GM19452 (cell line): ENCODE results near the gene SYNPO2.

Experiments
- ATAC-seq: cut with Tn5 transposase; IDR thresholded peaks from one replicate; pipeline ENCODE4 v1.9.1; 2021; ENCODE audit not compliant: unreplicated experiment

The SYNPO2 gene

GRCh38 chr4:118931786-118932185 lies 43.1 kb downstream of the SYNPO2 start:
- no peak for ATAC-seq

- ATAC-seq, result no peak
Measured at GRCh38 chr4:118935819-118936218, 47.2 kb downstream of the SYNPO2 start.

- no peak for ATAC-seq
Measured at GRCh38 chr4:118936406-118936805, 47.8 kb downstream of the SYNPO2 start.

- ATAC-seq, result no peak
Measured at GRCh38 chr4:118939169-118939783, 50.6 kb downstream of the SYNPO2 start.

GRCh38 chr4:118941149-118941548 lies 52.5 kb downstream of the SYNPO2 start:
- no peak for ATAC-seq

GRCh38 chr4:118941799-118942198 lies 53.1 kb downstream of the SYNPO2 start:
- ATAC-seq, result no peak

- ATAC-seq, result no peak
Measured at GRCh38 chr4:118942465-118942864, 53.8 kb downstream of the SYNPO2 start.

- ATAC-seq, result no peak
Measured at GRCh38 chr4:118947095-118947494, 58.4 kb downstream of the SYNPO2 start.

GRCh38 chr4:118948545-118949144 lies 60.0 kb downstream of the SYNPO2 start:
- no peak for ATAC-seq

GRCh38 chr4:118950224-118950623 lies 61.6 kb downstream of the SYNPO2 start:
- no peak for ATAC-seq

- ATAC-seq, result no peak
Measured at GRCh38 chr4:118950929-118951570, 62.4 kb downstream of the SYNPO2 start.

- no peak for ATAC-seq
Measured at GRCh38 chr4:118953276-118953675, 64.6 kb downstream of the SYNPO2 start.

GRCh38 chr4:118954246-118954645 lies 65.6 kb downstream of the SYNPO2 start:
- no peak for ATAC-seq

GRCh38 chr4:118955515-118955914 lies 66.9 kb downstream of the SYNPO2 start:
- ATAC-seq, result no peak

GRCh38 chr4:118957722-118958445 lies 69.2 kb downstream of the SYNPO2 start:
- ATAC-seq, result no peak

GRCh38 chr4:118962540-118962939 lies 73.9 kb downstream of the SYNPO2 start:
- ATAC-seq, result no peak

- ATAC-seq, result no peak
Measured at GRCh38 chr4:118964891-118965411, 76.3 kb downstream of the SYNPO2 start.

- ATAC-seq, result no peak
Measured at GRCh38 chr4:118967393-118967792, 78.7 kb downstream of the SYNPO2 start.

GRCh38 chr4:118968005-118968404 lies 79.4 kb downstream of the SYNPO2 start:
- ATAC-seq, result peak; percentile 100

GRCh38 chr4:118968813-118969212 lies 80.2 kb downstream of the SYNPO2 start:
- no peak for ATAC-seq

- ATAC-seq, result no peak
Measured at GRCh38 chr4:118969359-118969758, 80.7 kb downstream of the SYNPO2 start.

- ATAC-seq, result no peak
Measured at GRCh38 chr4:118972167-118972566, 83.5 kb downstream of the SYNPO2 start.
